Gastrocnemius medialis (tissue), 4 donors: ENCODE results near the gene IFT27. TPM values are rescaled to one million over a fixed set of nuclear protein-coding genes. Genes with fewer than 3 reads are reported as not detected.
A peak's percentile ranks its signal among the peaks of the same experiment; 100 is the strongest.

Experiments
- ATAC-seq, 2 donors: fragments of 150-250 bp; one replicate each; pipeline ENCODE4 v1.9.1; 2016
- DNase-seq, 2 donors: peaks; one replicate each; pipeline ENCODE4 v3.0.0-alpha.2; 2019
- H3K27ac ChIP-seq, 4 donors: fragments of 200-600 bp; sonication (generic); 1 replicate in 1 of 4; 2 replicates in 3 of 4; pipeline ENCODE4 v1.5.1; 2016 to 2018; ENCODE audit warnings: mild to moderate bottlenecking in 2 of 4, moderate library complexity in 1 of 4
- H3K27me3 ChIP-seq, 3 donors: fragments of 200-600 bp; sonication (generic) in 2 of 3; 1 replicate in 1 of 3; 2 replicates in 2 of 3; pipeline versions ENCODE4 v1.5.1 to v1.6.0; 2016 to 2019; ENCODE audit warnings: mild to moderate bottlenecking in 1 of 3, moderate library complexity in 1 of 3
- H3K36me3 ChIP-seq, 2 donors: fragments of 200-600 bp; sonication (generic) in 1 of 2; one replicate each; pipeline ENCODE4 v1.5.1; 2017 to 2018
- H3K4me1 ChIP-seq, 2 donors: fragments of 200-600 bp; sonication (generic) in 1 of 2; one replicate each; pipeline ENCODE4 v1.5.1; 2016 to 2017; ENCODE audit warnings: mild to moderate bottlenecking in 2 of 2
- H3K4me3 ChIP-seq, 4 donors: fragments of 200-600 bp; sonication (generic) in 3 of 4; 1 replicate in 1 of 4; 2 replicates in 3 of 4; pipeline ENCODE4 v1.5.1; 2016 to 2019; ENCODE audit warnings: mild to moderate bottlenecking in 2 of 4
- H3K9me3 ChIP-seq, 3 donors: fragments of 200-600 bp; sonication (generic) in 2 of 3; 1 replicate in 1 of 3; 2 replicates in 2 of 3; pipeline ENCODE4 v1.5.1; 2016 to 2019
- CTCF ChIP-seq, 5 experiments: fragments of 450-650 bp in 3 of 5; fragments of 200-600 bp in 2 of 5; sonication (generic) in 2 of 5; IDR thresholded peaks in 4 of 5; conservative IDR thresholded peaks in 1 of 5; 1 replicate in 4 of 5; 2 replicates in 1 of 5; pipeline ENCODE4 v1.5.1; 2016 to 2019; ENCODE audit warnings: antibody characterized with exemption in 5 of 5, mild to moderate bottlenecking in 3 of 5, moderate library complexity in 3 of 5
- POLR2A ChIP-seq, 2 donors: fragments of 450-650 bp; IDR thresholded peaks; one replicate each; pipeline ENCODE4 v1.6.1; 2017; ENCODE audit warnings: antibody characterized with exemption in 2 of 2, mild to moderate bottlenecking in 2 of 2, moderate library complexity in 2 of 2
- in situ Hi-C, 4 donors: fragments of 200-750 bp; cut with MboI; loops; one replicate each; pipeline versions ENCODE4 v1.15.0 to v1.8.0; 2017; ENCODE audit warnings: low sequenced_read_pairs in 4 of 4
- intact Hi-C: fragments of 100-400 bp; cut with DNase I; formaldehyde crosslinking; loops from one replicate; pipeline ENCODE4 v1.15.1; 2023; ENCODE audit warnings: low total_unique reads
- total RNA-seq, 4 donors: library from RNA; depleted of rRNA; stranded (reverse); fragments of >200 nt; gene quantifications; one replicate each; pipeline versions ENCODE4 v1.1.0 to v1.2.3, GENCODE V29; 2016

IFT27 gene
- total RNA-seq, 4 donors from 2014 or later: 2.4 to 8.3 (median 6.7) TPM

GRCh38 chr22:36819112-36819511 lies 43.2 kb upstream of the IFT27 start:
- intact Hi-C loops: no loop called here
- no peak overlapping the region for H3K4me3 ChIP-seq
- TF ChIP-seq POLR2A (IDR thresholded peaks at IDR 0.05) (no peak), CTCF (IDR thresholded peaks at IDR 0.05 in 4 of 5, conservative IDR thresholded peaks at IDR 0.05 in 1 of 5) (no peak)
- in situ Hi-C loops: no loop called here
- H3K9me3 ChIP-seq: no peaks in the 10 kb centered on the region
- H3K36me3 ChIP-seq: no peaks in the 10 kb centered on the region
- peaks cover 42 to 62% (median 54%) of the 10 kb centered on the region in 3 donors for H3K27me3 ChIP-seq
- no peak for ATAC-seq
- H3K4me1 ChIP-seq: peaks cover 3 to 6% of the 10 kb centered on the region in 2 donors
- no peak for DNase-seq
- H3K27ac ChIP-seq: no peak overlapping the region

- no peak for ATAC-seq
- in situ Hi-C loops: no loop called here
- H3K36me3 ChIP-seq: no peaks in the 10 kb centered on the region
- peaks cover 47 to 60% (median 56%) of the 10 kb centered on the region in 3 donors for H3K27me3 ChIP-seq
- H3K4me1 ChIP-seq: peaks cover 3 to 6% of the 10 kb centered on the region in 2 donors
- H3K27ac ChIP-seq: no peak overlapping the region
- no peak for DNase-seq
- intact Hi-C loops: no loop called here
- no peaks in the 10 kb centered on the region for H3K9me3 ChIP-seq
- TF ChIP-seq CTCF (IDR thresholded peaks at IDR 0.05 in 4 of 5, conservative IDR thresholded peaks at IDR 0.05 in 1 of 5) (no peak), POLR2A (IDR thresholded peaks at IDR 0.05) (no peak)
- no peak overlapping the region for H3K4me3 ChIP-seq
These were observed 42.2 kb upstream of the IFT27 start for GRCh38 chr22:36818010-36818642.

GRCh38 chr22:36817525-36817848 lies 41.6 kb upstream of the IFT27 start:
- ATAC-seq: no peak
- intact Hi-C loops: no loop called here
- no peaks in the 10 kb centered on the region for H3K36me3 ChIP-seq

GRCh38 chr22:36816636-36817524 lies 41.0 kb upstream of the IFT27 start, which contains the start of gene PVALB:
PVALB (minus strand) TSS chr22:36817035; CDS start chr22:36817005, 30 bp downstream.
- Histone ChIP-seq H3K27me3 (peaks cover 47 to 60% (median 56%) of the 10 kb centered on the region in 3 donors), H3K4me3 (peak within 1 kb of the TSS in 3 of 4 donors; percentile 15 to 38 (median 35)), H3K9me3 (no peaks in the 10 kb centered on the region), H3K36me3 (no peaks in the 10 kb centered on the region), H3K27ac (no peak within 1 kb of the TSS), H3K4me1 (peaks cover 3 to 6% of the 10 kb centered on the region in 2 donors)
- in situ Hi-C loops (no loop called here), intact Hi-C loops (no loop called here)
- ATAC-seq (peak in 1 of 2 donors; percentile 44), DNase-seq (no peak)
- TF ChIP-seq CTCF (IDR thresholded peaks at IDR 0.05 in 4 of 5, conservative IDR thresholded peaks at IDR 0.05 in 1 of 5) (no peak), POLR2A (IDR thresholded peaks at IDR 0.05) (no peak)

More at GRCh38 chr22:36817525-36817848, 41.6 kb upstream of the IFT27 start:
- H3K27me3 ChIP-seq: peaks cover 47 to 60% (median 56%) of the 10 kb centered on the region in 3 donors
- H3K27ac ChIP-seq: no peak overlapping the region
- no peak for TF ChIP-seq POLR2A (IDR thresholded peaks at IDR 0.05)
- TF ChIP-seq CTCF (IDR thresholded peaks at IDR 0.05 in 4 of 5, conservative IDR thresholded peaks at IDR 0.05 in 1 of 5): no peak
- H3K9me3 ChIP-seq: no peaks in the 10 kb centered on the region
- H3K4me1 ChIP-seq: peaks cover 3 to 6% of the 10 kb centered on the region in 2 donors
- no peak overlapping the region for H3K4me3 ChIP-seq
- in situ Hi-C loops: no loop called here
- no peak for DNase-seq
